WTC11 (cell line): ENCODE results near the gene CELSR2. TPM values are rescaled to one million over a fixed set of nuclear protein-coding genes. Genes with fewer than 3 reads are reported as not detected.

ENCODE experiments used
- AR ChIP-seq: fragments of 250-450 bp; sonication (Bioruptor Pico); IDR thresholded peaks from 2 replicates; pipeline ENCODE4 v1.9.0; 2021; ENCODE audit warnings: mild to moderate bottlenecking
- ARID4B ChIP-seq: sonication (generic); formaldehyde crosslinking; IDR thresholded peaks from 2 replicates; pipeline ENCODE4 v1.8.0; 2023; ENCODE audit warnings: missing genetic modification reagents, mild to moderate bottlenecking, borderline replicate concordance
- ATF6 ChIP-seq: sonication (generic); formaldehyde crosslinking; IDR thresholded peaks from 2 replicates; pipeline ENCODE4 v1.8.1; 2023; ENCODE audit warnings: mild to moderate bottlenecking, missing genetic modification reagents
- E2F4 ChIP-seq: sonication (generic); formaldehyde crosslinking; IDR thresholded peaks from 2 replicates; pipeline ENCODE4 v1.8.1; 2022; ENCODE audit warnings: low read depth, mild to moderate bottlenecking, moderate library complexity, missing genetic modification reagents, borderline replicate concordance
- ESRRA ChIP-seq: sonication (generic); formaldehyde crosslinking; IDR thresholded peaks from 2 replicates; pipeline ENCODE4 v1.8.1; 2022; ENCODE audit warnings: mild to moderate bottlenecking, missing genetic modification reagents, borderline replicate concordance
- ETV6 ChIP-seq: sonication (generic); formaldehyde crosslinking; IDR thresholded peaks from 2 replicates; pipeline ENCODE4 v1.8.1; 2022; ENCODE audit warnings: mild to moderate bottlenecking, missing genetic modification reagents
- GTF2I ChIP-seq: fragments of 250-450 bp; sonication (Bioruptor Pico); conservative IDR thresholded peaks from 2 replicates; pipeline ENCODE4 v1.4.0; 2021; ENCODE audit warnings: mild to moderate bottlenecking
- HMGXB4 ChIP-seq: sonication (generic); formaldehyde crosslinking; IDR thresholded peaks from 2 replicates; pipeline ENCODE4 v1.8.1; 2023; ENCODE audit warnings: mild to moderate bottlenecking, moderate library complexity, missing genetic modification reagents
- SMAD3 ChIP-seq: sonication (generic); formaldehyde crosslinking; IDR thresholded peaks from 2 replicates; pipeline ENCODE4 v1.8.0; 2022; ENCODE audit warnings: missing genetic modification reagents, mild to moderate bottlenecking, borderline replicate concordance
- USF1 ChIP-seq: sonication (generic); formaldehyde crosslinking; IDR thresholded peaks from 2 replicates; pipeline ENCODE4 v1.8.0; 2022; ENCODE audit warnings: mild to moderate bottlenecking, missing genetic modification reagents
- ZBTB43 ChIP-seq: sonication (generic); formaldehyde crosslinking; IDR thresholded peaks from 2 replicates; pipeline ENCODE4 v1.8.1; 2023; ENCODE audit warnings: mild to moderate bottlenecking, missing genetic modification reagents
- ZNF263 ChIP-seq: sonication (generic); formaldehyde crosslinking; IDR thresholded peaks from 2 replicates; pipeline ENCODE4 v1.8.1; 2022; ENCODE audit warnings: low read depth, mild to moderate bottlenecking, moderate library complexity, missing genetic modification reagents
- total RNA-seq: library from RNA; stranded (reverse); gene quantifications from 3 replicates; pipeline ENCODE4 v1.2.3, GENCODE V29; 2021

The CELSR2 gene
- total RNA-seq, 1 experiment from 2014 or later, result 31.3 TPM

GRCh38 chr1:109259674-109260557, 10.6 kb downstream of the CELSR2 start (continued):
- TF ChIP-seq ATF6 (CRISPR knock-in tag) (no peak), AR (CRISPR knock-in tag) (no peak), ESRRA (CRISPR knock-in tag) (no peak), ARID4B (CRISPR knock-in tag) (no peak), ETV6 (CRISPR knock-in tag) (no peak), SMAD3 (CRISPR knock-in tag) (no peak), ZNF263 (CRISPR knock-in tag) (no peak), ZBTB43 (CRISPR knock-in tag) (no peak), USF1 (CRISPR knock-in tag) (no peak), HMGXB4 (CRISPR knock-in tag) (no peak), E2F4 (CRISPR knock-in tag) (no peak), GTF2I (CRISPR knock-in tag) (no peak)
- TF ChIP-seq, all 79 proteins: peak for 0
